Motor neuron (in vitro differentiated cells): ENCODE measurements around the gene RIPOR2. TPM values are rescaled to one million over a fixed set of nuclear protein-coding genes. Genes with fewer than 3 reads are reported as not detected.

Experiments used
- ATAC-seq, 8 experiments: fragments of 200-7000 bp; cut with Tn5 transposase; replicated peaks in 6 of 8; 2 replicates each; pipeline ENCODE4 v1.8.0; 2021; ENCODE audit warnings: mild to moderate bottlenecking in 8 of 8, moderate library complexity in 8 of 8
- H3K27ac ChIP-seq, 2 donors: fragments of 250-450 bp; sonication (Bioruptor Pico); 2 replicates each; pipeline ENCODE4 v1.9.0; 2021; ENCODE audit warnings: antibody characterized with exemption in 2 of 2, mild to moderate bottlenecking in 2 of 2, moderate library complexity in 1 of 2
- H3K4me1 ChIP-seq, 2 donors: fragments of 250-450 bp; sonication (Bioruptor Pico); replicated peaks in 1 of 2; 2 replicates each; pipeline ENCODE4 v1.6.1; 2021; ENCODE audit warnings: antibody characterized with exemption in 2 of 2, mild to moderate bottlenecking in 2 of 2, moderate library complexity in 1 of 2
- H3K4me3 ChIP-seq, 5 donors: fragments of 250-450 bp; sonication (Bioruptor Pico); 2 replicates each; pipeline ENCODE4 v1.9.0; 2021; ENCODE audit warnings: antibody characterized with exemption in 5 of 5, mild to moderate bottlenecking in 5 of 5, moderate library complexity in 4 of 5
- WGBS, 10 experiments: fragments of 450-650 bp; shearing (Covaris generic); methylation state at CpG; one replicate each; pipeline ENCODE4 v1.0.0; 2022; 5-methylcytosine and 5-hydroxymethylcytosine counted together
- in situ Hi-C, 9 experiments: fragments of 400-800 bp; cut with MboI; loops; one replicate each; pipeline ENCODE4 v1.15.0; 2021; ENCODE audit warnings: low sequenced_read_pairs in 9 of 9, low pct_unique_long_range_greater_than_20kb in 2 of 9; ENCODE audit not compliant: unreplicated experiment in 9 of 9
- total RNA-seq, 8 experiments: library from RNA; unstranded; fragments of 300-600 nt; gene quantifications; 2 replicates each; pipeline versions ENCODE4 v1.2.3 to v1.2.4, GENCODE V29; 2022

Gene RIPOR2
- total RNA-seq, 8 experiments from 2014 or later: 0.15 to 30.4 (median 21.7) TPM

GRCh38 chr6:24809728-24810127, 126.0 kb downstream of the RIPOR2 start:
- in situ Hi-C loops: no loop called here
- ATAC-seq: no peak
- Histone ChIP-seq H3K4me3 (no peak overlapping the region), H3K27ac (no peak overlapping the region), H3K4me1 (no peaks in the 10 kb centered on the region)
- 0 to 100% (median 88%) methylated on average over 1 to 3 of the region's 3 CpGs; no CpG with 5 or more reads in 1 of the 10 experiments for WGBS, 10 experiments

GRCh38 chr6:24807584-24807983, 128.2 kb downstream of the RIPOR2 start:
- no peak overlapping the region for H3K27ac ChIP-seq
- no peak overlapping the region for H3K4me3 ChIP-seq
- no peak for ATAC-seq
- H3K4me1 ChIP-seq: no peaks in the 10 kb centered on the region
- in situ Hi-C loops: no loop called here
- whole genome bisulfite sequencing, 10 experiments: 60 to 100% (median 94%) methylated on average over 1 to 3 of the region's 3 CpGs; no CpG with 5 or more reads in 1 of the 10 experiments

GRCh38 chr6:24802271-24803059, 133.3 kb downstream of the RIPOR2 start:
- ATAC-seq: no peak
- WGBS, 10 experiments: 43 to 100% (median 88%) methylated on average over 2 to 6 of the region's 8 CpGs

GRCh38 chr6:24799541-24799915, 136.2 kb downstream of the RIPOR2 start:
- ATAC-seq: no peak
- WGBS, 10 experiments: 60 to 100% (median 91%) methylated on average over 1 of the region's 1 CpG; no CpG with 5 or more reads in 3 of the 10 experiments
- H3K27ac ChIP-seq: no peak overlapping the region
- no peak overlapping the region for H3K4me3 ChIP-seq
- in situ Hi-C loops: no loop called here
- H3K4me1 ChIP-seq: peaks cover 0 to 3% of the 10 kb centered on the region in 2 donors

More at GRCh38 chr6:24802271-24803059, 133.3 kb downstream of the RIPOR2 start:
- Histone ChIP-seq H3K27ac (no peak overlapping the region), H3K4me1 (peaks cover 0 to 3% of the 10 kb centered on the region in 2 donors), H3K4me3 (no peak overlapping the region)
- in situ Hi-C loops: no loop called here

- in situ Hi-C loops: no loop called here
- peaks cover 0 to 3% of the 10 kb centered on the region in 2 donors for H3K4me1 ChIP-seq
- no peak within 1 kb of the TSS for H3K4me3 ChIP-seq
- no peak within 1 kb of the TSS for H3K27ac ChIP-seq
- ATAC-seq: peak in 2 of 8 experiments; percentile 27 to 28
- 76 to 100% (median 92%) methylated on average over 2 to 13 of the region's 13 CpGs for WGBS, 10 experiments
Measured at GRCh38 chr6:24798740-24799540, 136.8 kb downstream of the RIPOR2 start, which contains the start of gene ARMH2. TSS of gene ARMH2 (minus strand) at chr6:24798917. CDS start at chr6:24798857, 60 bp downstream.

- Histone ChIP-seq H3K4me3 (no peak overlapping the region), H3K4me1 (peaks cover 0 to 3% of the 10 kb centered on the region in 2 donors), H3K27ac (no peak overlapping the region)
- 70 to 93% (median 88%) methylated on average over 2 to 5 of the region's 6 CpGs; no CpG with 5 or more reads in 1 of the 10 experiments for WGBS, 10 experiments
- ATAC-seq: no peak
- in situ Hi-C loops: no loop called here
Measured at GRCh38 chr6:24797596-24798216, 138.1 kb downstream of the RIPOR2 start.

- no peak overlapping the region for H3K27ac ChIP-seq
- ATAC-seq: no peak
- 89 to 100% (median 95%) methylated on average over 2 to 6 of the region's 6 CpGs; no CpG with 5 or more reads in 1 of the 10 experiments for WGBS, 10 experiments
- H3K4me1 ChIP-seq: peaks cover 0 to 3% of the 10 kb centered on the region in 2 donors
- in situ Hi-C loops: no loop called here
- no peak overlapping the region for H3K4me3 ChIP-seq
Measured at GRCh38 chr6:24796616-24797290, 139.0 kb downstream of the RIPOR2 start.

GRCh38 chr6:24795106-24795505, 140.7 kb downstream of the RIPOR2 start:
- in situ Hi-C loops: no loop called here
- Histone ChIP-seq H3K27ac (no peak overlapping the region), H3K4me1 (peaks cover 0 to 3% of the 10 kb centered on the region in 2 donors), H3K4me3 (no peak overlapping the region)
- ATAC-seq: no peak
- 61 to 100% (median 85%) methylated on average over 2 of the region's 2 CpGs; no CpG with 5 or more reads in 4 of the 10 experiments for WGBS, 10 experiments

GRCh38 chr6:24788031-24788665, 147.6 kb downstream of the RIPOR2 start:
- 58 to 100% (median 92%) methylated on average over 2 to 4 of the region's 4 CpGs for WGBS, 10 experiments
- H3K27ac ChIP-seq: no peak overlapping the region
- H3K4me3 ChIP-seq: no peak overlapping the region
- H3K4me1 ChIP-seq: no peaks in the 10 kb centered on the region
- no peak for ATAC-seq
- in situ Hi-C loops: no loop called here

- no peak overlapping the region for H3K4me3 ChIP-seq
- H3K4me1 ChIP-seq: peaks cover 7 to 8% of the 10 kb centered on the region in 2 donors
- H3K27ac ChIP-seq: no peak overlapping the region
- in situ Hi-C loops: no loop called here
- no peak for ATAC-seq
- WGBS, 10 experiments: 87 to 100% (median 100%) methylated on average over 1 to 4 of the region's 4 CpGs
Measured at GRCh38 chr6:24780206-24780605, 155.6 kb downstream of the RIPOR2 start.

GRCh38 chr6:24779416-24780016, 156.2 kb downstream of the RIPOR2 start:
- no peak for ATAC-seq
- WGBS, 10 experiments: 68 to 100% (median 88%) methylated on average over 2 to 3 of the region's 3 CpGs; no CpG with 5 or more reads in 2 of the 10 experiments
- Histone ChIP-seq H3K27ac (no peak overlapping the region), H3K4me3 (no peak overlapping the region), H3K4me1 (peaks cover 7 to 8% of the 10 kb centered on the region in 2 donors)
- in situ Hi-C loops: no loop called here

GRCh38 chr6:24778878-24779277, 156.9 kb downstream of the RIPOR2 start:
- in situ Hi-C loops: no loop called here
- Histone ChIP-seq H3K4me1 (peaks cover 8 to 12% of the 10 kb centered on the region in 2 donors), H3K27ac (no peak overlapping the region), H3K4me3 (no peak overlapping the region)
- ATAC-seq: no peak
